B cell (primary cell): ENCODE data around the gene LHCGR. TPM values are rescaled to one million over a fixed set of nuclear protein-coding genes. Genes with fewer than 3 reads are reported as not detected.

Source experiments
- ATAC-seq: fragments of 200-7000 bp; cut with Tn5 transposase; one replicate; pipeline ENCODE4 v1.10.0; 2021; ENCODE audit warnings: low read depth, mild to moderate bottlenecking, moderate number of reproducible peaks, moderate library complexity
- CTCF ChIA-PET: fragments of 350-600 bp; sonication (Branson Sonifier 250); formaldehyde crosslinking; loops from one replicate; lab custom pipeline; 2021; ENCODE audit warnings: antibody characterized with exemption, inconsistent platforms; lab: Charles Lee
- POLR2A ChIA-PET: fragments of 350-600 bp; sonication (Branson Sonifier 250); formaldehyde crosslinking; loops from one replicate; lab custom pipeline; 2021; ENCODE audit warnings: antibody characterized with exemption; lab: Charles Lee
- DNase-seq: peaks from one replicate; pipeline ENCODE4 v3.0.0; 2013
- H2AFZ ChIP-seq: 2 replicates; pipeline ENCODE4 v1.6.1; 2012; ENCODE audit warnings: mild to moderate bottlenecking, low read depth, low read length; ENCODE audit not compliant: insufficient read depth, poor library complexity, severe bottlenecking
- H3K27ac ChIP-seq, 2 donors: 1 replicate in 1 of 2; 2 replicates in 1 of 2; pipeline ENCODE4 v1.5.1; 2012 to 2013; ENCODE audit warnings: low read length in 2 of 2, mild to moderate bottlenecking in 2 of 2, moderate library complexity in 1 of 2
- H3K27me3 ChIP-seq, 4 experiments: fragments of 200-600 bp in 1 of 4; sonication (generic) in 1 of 4; replicated peaks in 1 of 4; 1 replicate in 2 of 4; 2 replicates in 2 of 4; pipeline versions ENCODE4 v1.6.1 to v1.7.0; 2013 to 2016; ENCODE audit warnings: low read length in 3 of 4, mild to moderate bottlenecking in 2 of 4, mixed read lengths in 1 of 4, moderate library complexity in 1 of 4; ENCODE audit not compliant: insufficient read depth in 4 of 4, control insufficient read depth in 3 of 4; ENCODE audit errors: control extremely low read depth in 1 of 4
- H3K36me3 ChIP-seq, 2 experiments: replicated peaks in 1 of 2; 1 replicate in 1 of 2; 2 replicates in 1 of 2; pipeline versions ENCODE4 v1.6.1 to v1.7.1; 2013; ENCODE audit warnings: low read length in 1 of 2; ENCODE audit not compliant: insufficient read depth in 2 of 2, control insufficient read depth in 1 of 2; ENCODE audit errors: control extremely low read depth in 1 of 2, extremely low read depth in 1 of 2
- H3K4me1 ChIP-seq, 2 donors: fragments of 200-600 bp in 1 of 2; sonication (generic) in 1 of 2; 1 replicate in 1 of 2; 2 replicates in 1 of 2; pipeline versions ENCODE4 v1.5.1 to v1.6.1; 2013 to 2017; ENCODE audit warnings: low read length in 2 of 2; ENCODE audit not compliant: control insufficient read depth in 2 of 2, insufficient read depth in 2 of 2
- H3K4me2 ChIP-seq: replicated peaks from 2 replicates; pipeline ENCODE3; 2012; ENCODE audit warnings: mild to moderate bottlenecking, low read depth, low read length; ENCODE audit not compliant: poor library complexity, severe bottlenecking
- H3K4me3 ChIP-seq, 5 experiments: fragments of 200-600 bp in 1 of 5; sonication (generic) in 1 of 5; 1 replicate in 3 of 5; 2 replicates in 2 of 5; pipeline versions ENCODE4 v1.5.1 to v1.7.0; 2011 to 2016; ENCODE audit warnings: low read length in 4 of 5, mild to moderate bottlenecking in 4 of 5, low read depth in 2 of 5, control low read depth in 1 of 5, moderate library complexity in 1 of 5; ENCODE audit not compliant: insufficient read depth in 1 of 5; ENCODE audit errors: control extremely low read depth in 1 of 5, extremely low read depth in 1 of 5
- H3K79me2 ChIP-seq: fragments of 200-600 bp; sonication (generic); one replicate; pipeline ENCODE4 v1.6.0; 2016; ENCODE audit warnings: low read length; ENCODE audit not compliant: control insufficient read depth, insufficient read depth
- H3K9ac ChIP-seq: fragments of 200-600 bp; sonication (generic); 2 replicates; pipeline ENCODE4 v1.6.1; 2017; ENCODE audit warnings: mild to moderate bottlenecking, low read length, moderate library complexity
- H3K9me3 ChIP-seq, 3 donors: one replicate each; pipeline versions ENCODE4 v1.6.1 to v1.7.1; 2013; ENCODE audit warnings: low read length in 2 of 3; ENCODE audit not compliant: control insufficient read depth in 2 of 3, insufficient read depth in 1 of 3; ENCODE audit errors: control extremely low read depth in 1 of 3
- H4K20me1 ChIP-seq: 2 replicates; pipeline ENCODE4 v1.6.0; 2012; ENCODE audit warnings: mild to moderate bottlenecking, low read length; ENCODE audit not compliant: insufficient read depth, control insufficient read depth, poor library complexity, severe bottlenecking
- H3K27ac Mint-ChIP-seq: one replicate; pipeline ENCODE4 v1.8.0; 2021; ENCODE audit warnings: mixed read lengths
- H3K27me3 Mint-ChIP-seq: one replicate; pipeline ENCODE4 v1.8.0; 2021; ENCODE audit warnings: mixed read lengths
- H3K4me1 Mint-ChIP-seq: one replicate; pipeline ENCODE4 v1.8.0; 2021; ENCODE audit warnings: mixed read lengths
- H3K4me3 Mint-ChIP-seq: one replicate; pipeline ENCODE4 v1.8.0; 2021; ENCODE audit warnings: mixed read lengths
- H3K9me3 Mint-ChIP-seq: one replicate; pipeline ENCODE4 v1.8.0; 2022; ENCODE audit warnings: mixed read lengths; ENCODE audit not compliant: insufficient read depth
- CTCF ChIP-seq: fragments of 200-600 bp; IDR thresholded peaks from one replicate; pipeline ENCODE4 v1.8.0; 2022; ENCODE audit warnings: antibody characterized with exemption, mild to moderate bottlenecking
- EZH2 ChIP-seq: IDR thresholded peaks from 2 replicates; pipeline ENCODE4 v1.6.1; 2012; ENCODE audit warnings: borderline replicate concordance, low read depth, mild to moderate bottlenecking, moderate library complexity, low read length; ENCODE audit not compliant: insufficient read depth, poor library complexity, severe bottlenecking
- WGBS: methylation state at CpG from one replicate; pipeline ENCODE4 v1.1.5; 2013; ENCODE audit warnings: missing lambda C conversion rate; ENCODE audit not compliant: insufficient coverage; 5-methylcytosine and 5-hydroxymethylcytosine counted together
- intact Hi-C: fragments of 100-400 bp; cut with micrococcal nuclease; formaldehyde crosslinking; loops from one replicate; pipeline ENCODE4 v1.10.0; 2022
- polyA plus RNA-seq: library from polyadenylated mRNA; depleted of rRNA; stranded (reverse); fragments of >200 nt; gene quantifications from 2 replicates; pipeline ENCODE4 v1.2.3, GENCODE V29; 2012
- total RNA-seq, 2 donors: library from RNA; stranded (reverse); fragments of 120-200 nt in 1 of 2; gene quantifications; 1 replicate in 1 of 2; 2 replicates in 1 of 2; pipeline versions ENCODE4 v1.2.3 to v1.2.4, GENCODE V29; 2013 to 2022

Gene LHCGR
- total and polyA plus RNA-seq, 2 donors (not counting 1 experiment from before 2014, with no cell fraction given) = not detected

- Histone ChIP-seq H4K20me1 (no peaks in the 10 kb centered on the region), H3K27ac (no peak overlapping the region), H2AFZ (no peak overlapping the region), H3K9ac (no peak overlapping the region), H3K4me1 (no peaks in the 10 kb centered on the region), H3K9me3 (no peaks in the 10 kb centered on the region), H3K4me2 (no peak overlapping the region), H3K4me3 (no peak overlapping the region), H3K36me3 (no peaks in the 10 kb centered on the region), H3K79me2 (no peaks in the 10 kb centered on the region), H3K27me3 (no peaks in the 10 kb centered on the region)
- TF ChIP-seq EZH2 (no peak), CTCF (no peak)
- ChIA-PET CTCF (no interaction called here), POLR2A (no interaction called here)
- no peak for ATAC-seq
- Mint-ChIP-seq H3K4me3 (no peak overlapping the region), H3K4me1 (no peaks in the 10 kb centered on the region), H3K9me3 (no peaks in the 10 kb centered on the region), H3K27me3 (peaks cover 10% of the 10 kb centered on the region), H3K27ac (no peak overlapping the region)
- intact Hi-C loops = no loop called here
- no peak for DNase-seq
- no CpG with 5 or more reads among the region's 2 CpGs for WGBS
Observed at GRCh38 chr2:48727560-48727959, 28.0 kb downstream of the LHCGR start.

GRCh38 chr2:48725696-48726494 lies 29.6 kb downstream of the LHCGR start:
- Histone ChIP-seq H3K27ac (no peak overlapping the region), H4K20me1 (no peaks in the 10 kb centered on the region), H3K4me3 (no peak overlapping the region), H3K4me1 (no peaks in the 10 kb centered on the region), H2AFZ (no peak overlapping the region), H3K9ac (no peak overlapping the region), H3K4me2 (no peak overlapping the region), H3K9me3 (no peaks in the 10 kb centered on the region), H3K27me3 (no peaks in the 10 kb centered on the region), H3K79me2 (no peaks in the 10 kb centered on the region), H3K36me3 (no peaks in the 10 kb centered on the region)
- no peak for DNase-seq
- no peaks in the 10 kb centered on the region for H3K4me1 Mint-ChIP-seq
- H3K4me3 Mint-ChIP-seq = no peak overlapping the region
- H3K27ac Mint-ChIP-seq = no peak overlapping the region
- 63% methylated on average over 7 of the region's 7 CpGs for WGBS
- ATAC-seq = no peak
- ChIA-PET POLR2A (no interaction called here), CTCF (no interaction called here)
- no peak for TF ChIP-seq EZH2
- intact Hi-C loops = no loop called here
- no peaks in the 10 kb centered on the region for H3K9me3 Mint-ChIP-seq
- peaks cover 8% of the 10 kb centered on the region for H3K27me3 Mint-ChIP-seq
